ENCODE measurements around the gene PSTPIP1.

GRCh38 chr15:77060546-77060945, 65.6 kb downstream of the PSTPIP1 start:
- TF ChIP-seq YY1 (IDR thresholded peaks at IDR 0.05; ENCODE audit: insufficient read depth, insufficient read length) (no peak), ZNF274 (IDR thresholded peaks at IDR 0.05; ENCODE audit: low read depth, low read length) (no peak), SUZ12 (IDR thresholded peaks at IDR 0.05; ENCODE audit: extremely low read depth, insufficient read depth, insufficient read length) (no peak)

Data from NT2/D1 (cell line).